B cell (primary cell): ENCODE results near the gene MYH7.

Experiments used
- EZH2 ChIP-seq: IDR thresholded peaks from 2 replicates; pipeline ENCODE4 v1.6.1; 2012; ENCODE audit warnings: borderline replicate concordance, low read depth, mild to moderate bottlenecking, moderate library complexity, low read length; ENCODE audit not compliant: insufficient read depth, poor library complexity, severe bottlenecking
- TF ChIP-seq, protein P1 (sequence below): fragments of 200-600 bp; IDR thresholded peaks from one replicate; pipeline ENCODE4 v1.8.0; 2022; ENCODE audit warnings: antibody characterized with exemption, mild to moderate bottlenecking

DNA sequence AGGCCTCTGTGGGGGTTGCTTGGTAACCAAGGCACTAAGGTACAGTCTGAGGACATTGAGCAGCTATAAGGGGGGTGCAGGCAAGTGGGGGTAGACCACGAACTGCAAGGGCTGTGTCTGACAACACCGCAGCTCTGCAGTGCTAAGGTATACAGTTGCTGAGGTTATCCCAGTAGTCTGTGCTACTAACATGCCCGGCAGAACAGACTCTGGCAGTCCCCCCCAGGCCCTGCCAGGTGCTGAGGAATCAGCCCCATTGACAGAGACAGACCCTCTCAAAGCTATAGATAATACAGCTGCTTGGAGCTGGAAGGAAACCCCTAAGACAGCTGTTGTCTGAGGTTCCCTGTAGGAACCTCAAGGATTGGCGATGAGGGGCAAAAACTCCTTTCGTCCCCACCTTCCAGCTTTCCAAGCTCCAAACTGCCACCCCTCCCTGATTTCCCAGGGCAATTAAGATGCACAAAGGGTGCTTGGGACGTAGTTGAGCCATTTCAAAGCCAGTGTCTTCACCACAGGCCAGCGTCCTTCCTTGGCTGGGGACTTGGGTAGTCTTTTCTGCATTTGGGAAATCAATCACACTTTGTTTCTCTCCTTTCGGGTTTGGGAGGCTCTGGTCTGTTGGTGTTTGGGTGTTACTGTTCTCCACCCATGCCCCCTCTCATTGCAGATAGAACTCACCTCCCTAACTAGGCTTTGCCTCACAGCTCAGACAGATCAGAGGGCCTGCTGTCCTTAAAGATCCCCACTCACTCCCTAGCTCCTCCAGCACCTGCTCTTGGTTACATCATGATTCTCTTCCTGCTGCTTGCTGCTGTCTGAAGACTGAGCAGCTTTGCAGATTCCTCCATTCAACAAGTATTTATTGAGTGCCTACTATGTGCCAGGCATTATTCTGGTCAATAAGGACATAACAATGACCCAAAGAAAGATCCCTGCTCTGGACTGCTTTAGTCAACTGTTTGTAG is 2.0 kb upstream of the MYH7 start:
- TF ChIP-seq, protein P1, sequence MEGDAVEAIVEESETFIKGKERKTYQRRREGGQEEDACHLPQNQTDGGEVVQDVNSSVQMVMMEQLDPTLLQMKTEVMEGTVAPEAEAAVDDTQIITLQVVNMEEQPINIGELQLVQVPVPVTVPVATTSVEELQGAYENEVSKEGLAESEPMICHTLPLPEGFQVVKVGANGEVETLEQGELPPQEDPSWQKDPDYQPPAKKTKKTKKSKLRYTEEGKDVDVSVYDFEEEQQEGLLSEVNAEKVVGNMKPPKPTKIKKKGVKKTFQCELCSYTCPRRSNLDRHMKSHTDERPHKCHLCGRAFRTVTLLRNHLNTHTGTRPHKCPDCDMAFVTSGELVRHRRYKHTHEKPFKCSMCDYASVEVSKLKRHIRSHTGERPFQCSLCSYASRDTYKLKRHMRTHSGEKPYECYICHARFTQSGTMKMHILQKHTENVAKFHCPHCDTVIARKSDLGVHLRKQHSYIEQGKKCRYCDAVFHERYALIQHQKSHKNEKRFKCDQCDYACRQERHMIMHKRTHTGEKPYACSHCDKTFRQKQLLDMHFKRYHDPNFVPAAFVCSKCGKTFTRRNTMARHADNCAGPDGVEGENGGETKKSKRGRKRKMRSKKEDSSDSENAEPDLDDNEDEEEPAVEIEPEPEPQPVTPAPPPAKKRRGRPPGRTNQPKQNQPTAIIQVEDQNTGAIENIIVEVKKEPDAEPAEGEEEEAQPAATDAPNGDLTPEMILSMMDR, result no peak
- TF ChIP-seq EZH2, result no peak
